ENCODE results near the gene EFHC2.

GRCh38 chrX:44392767-44393166 is 49.3 kb upstream of the EFHC2 start:
- TF ChIP-seq CTCF (IDR thresholded peaks at IDR 0.05) (no peak), POLR2A (IDR thresholded peaks at IDR 0.05) (no peak)
